HCT116 (cell line): ENCODE results near the gene OPALIN. TPM values are rescaled to one million over a fixed set of nuclear protein-coding genes. Genes with fewer than 3 reads are reported as not detected.

Experiments
- ATAC-seq: fragments of 200-7000 bp; cut with Tn5 transposase; 2 replicates; pipeline ENCODE4 v1.9.1; 2020; ENCODE audit warnings: mild to moderate bottlenecking, moderate library complexity
- BruUV-seq: library from RNA; stranded (reverse); fragments of 400-500 nt; replicated peaks from 2 replicates; lab custom pipeline; 2021; lab: Mats Ljungman, UMichigan
- CTCF ChIA-PET: fragments of 300-600 bp; sonication (Branson Sonifier 250); formaldehyde crosslinking; loops from one replicate; lab custom pipeline; 2021; ENCODE audit warnings: antibody characterized with exemption; lab: Charles Lee
- POLR2A ChIA-PET: fragments of 300-600, 350-600 bp; sonication (Branson Sonifier 250); formaldehyde crosslinking; loops from one replicate; lab custom pipeline; 2021; ENCODE audit warnings: antibody characterized with exemption; lab: Charles Lee
- RAD21 ChIA-PET, 2 experiments: fragments of 300-600 bp; sonication (Branson Sonifier 250); formaldehyde crosslinking; loops; one replicate each; lab custom pipeline; 2023; ENCODE audit warnings: low total read pairs in 2 of 2; ENCODE audit not compliant: uncharacterized antibody in 2 of 2, unreplicated experiment in 2 of 2, low non-redundant PET in 1 of 2; lab: Charles Lee
- DNase-seq: peaks from one replicate; pipeline ENCODE4 v3.0.0-alpha.2; 2010; ENCODE audit warnings: low read depth, low spot score
- H2AFZ ChIP-seq: fragments of 200-600 bp; shearing (Covaris generic), sonication (generic); 2 replicates; pipeline ENCODE4 v1.6.1; 2017; ENCODE audit warnings: low read depth, mixed run types, mixed read lengths, antibody characterized with exemption, low read length; ENCODE audit not compliant: poor library complexity, severe bottlenecking
- H3K27ac ChIP-seq: 2 replicates; pipeline ENCODE4 v1.5.1; 2012; ENCODE audit warnings: low read depth, low read length
- H3K27me3 ChIP-seq: fragments of 200-600 bp; sonication (generic); 2 replicates; pipeline ENCODE4 v1.6.1; 2016; ENCODE audit warnings: mixed run types, low read length, mixed read lengths; ENCODE audit not compliant: insufficient read depth
- H3K36me3 ChIP-seq, 2 experiments: fragments of 200-500 bp in 1 of 2; fragments of 200-600 bp in 1 of 2; sonication (Bioruptor generic) in 1 of 2; sonication (generic) in 1 of 2; 2 replicates each; pipeline versions ENCODE4 v1.5.1 to v1.6.1; 2014 to 2016; ENCODE audit warnings: low read length in 2 of 2, inconsistent platforms in 1 of 2, mixed read lengths in 1 of 2, mixed run types in 1 of 2; ENCODE audit not compliant: insufficient read depth in 2 of 2, control insufficient read depth in 1 of 2
- H3K4me1 ChIP-seq, 2 experiments: fragments of 200-600 bp in 1 of 2; sonication (generic) in 1 of 2; 2 replicates each; pipeline versions ENCODE4 v1.5.1 to v1.6.1; 2012 to 2017; ENCODE audit warnings: low read length in 2 of 2, inconsistent platforms in 1 of 2, mild to moderate bottlenecking in 1 of 2, mixed read lengths in 1 of 2, mixed run types in 1 of 2, moderate library complexity in 1 of 2; ENCODE audit not compliant: insufficient read depth in 2 of 2, control insufficient read depth in 1 of 2
- H3K4me2 ChIP-seq: fragments of 200-600 bp; sonication (generic); 2 replicates; pipeline ENCODE4 v1.6.1; 2017; ENCODE audit warnings: mixed run types, low read length, mixed read lengths
- H3K4me3 ChIP-seq, 2 experiments: fragments of 200-600 bp in 1 of 2; sonication (generic) in 1 of 2; replicated peaks in 1 of 2; 2 replicates each; pipeline ENCODE4 v1.5.1; 2011 to 2016; ENCODE audit warnings: low read length in 2 of 2, control low read depth in 1 of 2, low read depth in 1 of 2, mild to moderate bottlenecking in 1 of 2, mixed read lengths in 1 of 2, mixed run types in 1 of 2
- H3K79me2 ChIP-seq: fragments of 200-600 bp; sonication (generic); 2 replicates; pipeline ENCODE4 v1.6.1; 2017; ENCODE audit warnings: mild to moderate bottlenecking, mixed run types, low read length, moderate library complexity, mixed read lengths; ENCODE audit not compliant: insufficient read depth
- H3K9ac ChIP-seq: fragments of 200-600 bp; sonication (generic); 2 replicates; pipeline ENCODE4 v1.6.1; 2016; ENCODE audit warnings: low read length, mixed read lengths
- H3K9me2 ChIP-seq: fragments of 200-600 bp; sonication (generic), shearing (Covaris generic); 2 replicates; pipeline ENCODE4 v1.6.1; 2017; ENCODE audit warnings: mixed run types, mild to moderate bottlenecking, moderate library complexity; ENCODE audit not compliant: insufficient read depth
- H3K9me3 ChIP-seq, 2 experiments: fragments of 200-500 bp in 1 of 2; fragments of 200-600 bp in 1 of 2; sonication (Bioruptor generic) in 1 of 2; sonication (generic) in 1 of 2; 2 replicates each; pipeline ENCODE4 v1.6.1; 2014 to 2017; ENCODE audit warnings: low read length in 2 of 2, mixed read lengths in 2 of 2, inconsistent platforms in 1 of 2, low read depth in 1 of 2, mild to moderate bottlenecking in 1 of 2, mixed run types in 1 of 2, moderate library complexity in 1 of 2; ENCODE audit not compliant: control insufficient read depth in 1 of 2, insufficient read depth in 1 of 2
- H4K20me1 ChIP-seq: fragments of 200-600 bp; sonication (generic), shearing (Covaris generic); 2 replicates; pipeline ENCODE4 v1.6.1; 2017; ENCODE audit warnings: mixed run types, mild to moderate bottlenecking, moderate library complexity; ENCODE audit not compliant: insufficient read depth
- ATF3 ChIP-seq: IDR thresholded peaks from 2 replicates; pipeline ENCODE4 v1.6.1; 2012
- EGR1 ChIP-seq: IDR thresholded peaks from 2 replicates; pipeline ENCODE4 v1.6.1; 2012; ENCODE audit warnings: low read depth
- MAX ChIP-seq: IDR thresholded peaks from 2 replicates; pipeline ENCODE4 v1.6.1; 2012
- SRF ChIP-seq: IDR thresholded peaks from 2 replicates; pipeline ENCODE4 v1.6.1; 2012; ENCODE audit warnings: low read depth
- YY1 ChIP-seq: IDR thresholded peaks from 2 replicates; pipeline ENCODE4 v1.6.1; 2011; ENCODE audit warnings: low read length, low read depth, moderate library complexity, mild to moderate bottlenecking; ENCODE audit not compliant: insufficient replicate concordance; ENCODE audit errors: extremely low read depth
- ZBTB33 ChIP-seq: IDR thresholded peaks from 2 replicates; pipeline ENCODE4 v1.6.1; 2011; ENCODE audit warnings: mild to moderate bottlenecking, low read length, moderate library complexity; ENCODE audit not compliant: insufficient replicate concordance; ENCODE audit errors: extremely low read depth
- ZNF274 ChIP-seq: fragments of 200-500 bp; sonication (Bioruptor generic); IDR thresholded peaks from 2 replicates; pipeline ENCODE4 v1.6.1; 2014; ENCODE audit warnings: mild to moderate bottlenecking, low read depth, low read length, inconsistent platforms
- intact Hi-C: fragments of 100-400 bp; cut with micrococcal nuclease; formaldehyde crosslinking; loops from 2 replicates; pipeline ENCODE4 v1.10.0; 2022
- total RNA-seq: library from RNA; stranded (reverse); gene quantifications from one replicate; pipeline ENCODE4 v1.2.1, GENCODE V29; 2021; ENCODE audit not compliant: unreplicated experiment

The OPALIN gene
- total RNA-seq, 1 experiment from 2014 or later: not detected

GRCh38 chr10:96379758-96380157 is 21.0 kb upstream of the OPALIN start:
- TF ChIP-seq SRF: no peak
- no peak for TF ChIP-seq ZBTB33
- no peak for TF ChIP-seq ATF3
- no peak for TF ChIP-seq EGR1
- TF ChIP-seq MAX: no peak
- TF ChIP-seq ZNF274: no peak
- no peak for TF ChIP-seq YY1
- intact Hi-C loops: loop anchor here (5.0 to 10.0 kb wide), 3 partner anchors 265 to 648 kb away; partner anchors contain the start of gene LCOR
- Histone ChIP-seq H3K36me3 (no peaks in the 10 kb centered on the region), H3K4me1 (peaks cover 0 to 21% of the 10 kb centered on the region in 2 experiments; a peak in 3 of 4 replicates), H3K4me2 (no peak overlapping the region), H2AFZ (no peak overlapping the region), H3K9me2 (no peaks in the 10 kb centered on the region), H3K9ac (no peak overlapping the region), H3K27me3 (no peaks in the 10 kb centered on the region), H3K27ac (no peak overlapping the region), H3K4me3 (no peak overlapping the region), H4K20me1 (no peaks in the 10 kb centered on the region), H3K9me3 (no peaks in the 10 kb centered on the region), H3K79me2 (no peaks in the 10 kb centered on the region)
- BruUV-seq: no TSS peak
- ATAC-seq (no peak), DNase-seq (no peak)
- RAD21 ChIA-PET: no interaction called here
- CTCF ChIA-PET: interaction anchor here (1.3 kb wide), 1 partner anchor 9 kb away, joined by 5 read pairs; no protein-coding TSS in a partner anchor
- POLR2A ChIA-PET: no interaction called here
